Measurements from ENCODE around the gene CRMP1.
"Not testable (repeated sequence)": the region's sequence is repeated elsewhere in the genome, so short reads cannot be mapped to it uniquely, and the experiment has no call there.

CRMP1 gene

GRCh38 chr4:5845035-5845905 is 47.6 kb downstream of the CRMP1 start:
- Histone ChIP-seq H3K27me3 (ENCODE audit: low read depth, low read length) (no peaks in the 10 kb centered on the region), H3K9me3 (ENCODE audit: control insufficient read depth in 1 of 2, low read length in 2 of 2) (no peaks in the 10 kb centered on the region), H3K4me3 (ENCODE audit: low read depth in 1 of 2, low read length in 2 of 2) (no peak overlapping the region), H3K4me1 (ENCODE audit: control insufficient read depth in 1 of 2, insufficient read depth in 2 of 2, low read length in 2 of 2) (peaks cover 3 to 21% of the 10 kb centered on the region in 2 donors), H3K36me3 (ENCODE audit: control insufficient read depth in 1 of 2, insufficient read depth in 2 of 2, low read length in 2 of 2) (no peaks in the 10 kb centered on the region), H3K27ac (ENCODE audit: low read length) (no peak overlapping the region)

DNA sequence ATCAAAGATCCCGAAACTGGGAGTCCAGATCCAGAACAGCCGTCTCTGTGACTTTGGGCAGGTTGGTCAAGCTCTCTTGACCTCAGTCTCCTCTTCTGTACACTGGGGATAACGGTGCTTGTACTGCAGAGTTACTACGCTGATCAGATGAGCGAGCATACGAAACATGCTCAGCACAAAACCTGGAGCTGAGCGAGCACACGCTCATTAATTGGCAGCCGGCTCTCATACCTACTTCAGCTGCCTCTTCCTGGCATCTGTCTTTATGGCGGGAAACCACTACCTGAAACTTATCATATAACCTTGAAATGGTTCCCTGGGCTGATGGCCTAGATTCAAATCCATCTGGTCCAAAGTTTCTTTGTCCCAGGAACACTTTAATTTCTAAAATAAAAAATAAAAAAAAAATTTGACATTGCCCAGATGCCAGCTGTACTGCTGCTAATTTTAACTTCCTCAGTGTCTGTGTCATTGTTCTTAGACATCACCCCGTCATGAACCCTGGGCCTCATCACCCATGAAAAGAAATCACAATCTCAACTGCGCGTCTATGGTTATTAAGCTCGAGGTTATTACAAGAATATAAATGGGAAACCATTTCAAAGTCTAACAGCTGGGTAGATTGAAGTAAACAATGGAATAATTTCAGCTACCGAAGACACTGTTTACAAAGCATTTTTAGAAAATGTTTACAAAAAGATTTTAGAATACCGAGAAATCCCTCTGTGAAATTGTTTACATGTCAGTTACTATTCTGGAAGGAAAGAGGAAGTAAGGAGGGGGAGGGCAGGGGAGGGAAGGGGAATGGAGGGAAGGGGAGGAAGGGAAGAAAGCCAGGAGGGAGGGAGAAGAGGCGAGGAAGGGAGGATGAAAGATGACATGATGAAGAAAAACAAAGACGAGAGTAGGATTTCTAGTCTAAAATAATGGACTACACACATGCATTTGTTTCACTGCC is 49.0 kb downstream of the CRMP1 start:
- no peaks in the 10 kb centered on the region for H3K27me3 ChIP-seq (ENCODE audit: low read depth, low read length)
- no peak overlapping the region for H3K4me3 ChIP-seq (ENCODE audit: low read depth in 1 of 2, low read length in 2 of 2)
- H3K36me3 ChIP-seq (ENCODE audit: control insufficient read depth in 1 of 2, insufficient read depth in 2 of 2, low read length in 2 of 2) = no peaks in the 10 kb centered on the region
- no peak overlapping the region for H3K27ac ChIP-seq (ENCODE audit: low read length)
- peaks cover 3 to 21% of the 10 kb centered on the region in 2 donors for H3K4me1 ChIP-seq (ENCODE audit: control insufficient read depth in 1 of 2, insufficient read depth in 2 of 2, low read length in 2 of 2)
- H3K9me3 ChIP-seq (ENCODE audit: control insufficient read depth in 1 of 2, low read length in 2 of 2) = no peaks in the 10 kb centered on the region

- Histone ChIP-seq H3K27me3 (ENCODE audit: low read depth, low read length) (no peaks in the 10 kb centered on the region), H3K9me3 (ENCODE audit: control insufficient read depth in 1 of 2, low read length in 2 of 2) (no peaks in the 10 kb centered on the region), H3K36me3 (ENCODE audit: control insufficient read depth in 1 of 2, insufficient read depth in 2 of 2, low read length in 2 of 2) (no peaks in the 10 kb centered on the region), H3K4me1 (ENCODE audit: control insufficient read depth in 1 of 2, insufficient read depth in 2 of 2, low read length in 2 of 2) (peaks cover 3 to 21% of the 10 kb centered on the region in 2 donors), H3K27ac (ENCODE audit: low read length) (no peak overlapping the region), H3K4me3 (ENCODE audit: low read depth in 1 of 2, low read length in 2 of 2) (no peak overlapping the region)
These were observed 50.4 kb downstream of the CRMP1 start for GRCh38 chr4:5842456-5842855.

DNA sequence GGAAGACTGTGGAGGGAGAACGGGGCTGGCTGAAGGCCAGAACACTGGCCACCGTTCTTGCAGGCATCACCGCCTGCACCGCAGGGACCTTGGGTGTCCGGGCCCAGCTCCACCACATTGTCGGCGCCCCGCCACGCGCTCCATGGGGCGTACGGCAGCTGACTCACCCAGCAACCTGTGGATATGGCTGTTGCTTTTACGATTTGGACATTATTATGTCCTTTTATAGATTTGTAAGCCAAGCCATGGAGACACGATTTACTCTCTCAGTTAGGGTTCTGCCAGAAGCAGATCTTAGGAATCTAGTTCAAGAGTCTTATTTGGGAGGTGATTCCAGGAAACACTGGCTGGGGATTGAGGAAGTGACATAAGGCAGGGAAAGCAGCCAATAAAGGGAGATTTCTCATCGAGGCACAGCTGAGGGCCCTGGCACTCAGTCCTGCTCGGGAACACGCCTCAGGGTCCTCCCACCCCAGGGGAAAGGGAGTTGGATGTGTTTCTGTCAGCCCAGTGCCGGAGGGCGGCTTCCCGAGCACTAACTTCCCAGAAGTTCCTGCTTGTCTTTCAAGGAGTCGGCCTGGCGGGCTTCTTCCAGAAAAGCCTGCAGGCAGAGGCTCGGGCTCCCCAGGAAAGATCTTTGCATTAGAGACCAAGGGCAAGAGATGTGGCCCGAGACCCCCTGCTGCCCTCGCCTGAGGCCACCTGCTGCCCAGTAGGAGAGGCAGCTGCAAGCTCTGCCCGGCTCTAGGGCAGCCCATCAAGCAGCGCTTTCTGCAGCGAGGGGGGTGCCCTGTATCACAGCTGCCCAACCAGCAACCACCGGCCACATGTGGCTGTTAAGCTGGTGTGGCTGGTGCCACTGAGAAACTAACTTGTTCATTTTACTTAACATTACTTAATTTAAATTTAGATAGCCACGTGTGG is 52.9 kb downstream of the CRMP1 start:
- no peaks in the 10 kb centered on the region for H3K9me3 ChIP-seq (ENCODE audit: control insufficient read depth in 1 of 2, low read length in 2 of 2)
- no peaks in the 10 kb centered on the region for H3K27me3 ChIP-seq (ENCODE audit: low read depth, low read length)
- H3K4me1 ChIP-seq (ENCODE audit: control insufficient read depth in 1 of 2, insufficient read depth in 2 of 2, low read length in 2 of 2) = peaks cover 3 to 18% of the 10 kb centered on the region in 2 donors
- no peaks in the 10 kb centered on the region for H3K36me3 ChIP-seq (ENCODE audit: control insufficient read depth in 1 of 2, insufficient read depth in 2 of 2, low read length in 2 of 2)
- H3K27ac ChIP-seq (ENCODE audit: low read length) = peak overlapping the region; percentile 4
- no peak overlapping the region for H3K4me3 ChIP-seq (ENCODE audit: low read depth in 1 of 2, low read length in 2 of 2)

GRCh38 chr4:5839332-5839731 is 53.6 kb downstream of the CRMP1 start:
- Histone ChIP-seq H3K9me3 (ENCODE audit: control insufficient read depth in 1 of 2, low read length in 2 of 2) (no peaks in the 10 kb centered on the region), H3K4me3 (ENCODE audit: low read depth in 1 of 2, low read length in 2 of 2) (no peak overlapping the region), H3K36me3 (ENCODE audit: control insufficient read depth in 1 of 2, insufficient read depth in 2 of 2, low read length in 2 of 2) (no peaks in the 10 kb centered on the region), H3K27ac (ENCODE audit: low read length) (peak overlapping the region; percentile 4), H3K4me1 (ENCODE audit: control insufficient read depth in 1 of 2, insufficient read depth in 2 of 2, low read length in 2 of 2) (peaks cover 3 to 11% of the 10 kb centered on the region in 2 donors), H3K27me3 (ENCODE audit: low read depth, low read length) (no peaks in the 10 kb centered on the region)

GRCh38 chr4:5837483-5837882 is 55.4 kb downstream of the CRMP1 start:
- not testable (repeated sequence) for H3K4me3 ChIP-seq (ENCODE audit: low read depth in 1 of 2, low read length in 2 of 2); H3K9me3 ChIP-seq (ENCODE audit: control insufficient read depth in 1 of 2, low read length in 2 of 2); H3K27ac ChIP-seq (ENCODE audit: low read length); H3K36me3 ChIP-seq (ENCODE audit: control insufficient read depth in 1 of 2, insufficient read depth in 2 of 2, low read length in 2 of 2); H3K27me3 ChIP-seq (ENCODE audit: low read depth, low read length); H3K4me1 ChIP-seq (ENCODE audit: control insufficient read depth in 1 of 2, insufficient read depth in 2 of 2, low read length in 2 of 2)

- Histone ChIP-seq H3K27ac (ENCODE audit: low read length) (no peak overlapping the region), H3K4me3 (ENCODE audit: low read depth in 1 of 2, low read length in 2 of 2) (no peak overlapping the region), H3K27me3 (ENCODE audit: low read depth, low read length) (no peaks in the 10 kb centered on the region), H3K4me1 (ENCODE audit: control insufficient read depth in 1 of 2, insufficient read depth in 2 of 2, low read length in 2 of 2) (no peaks in the 10 kb centered on the region), H3K36me3 (ENCODE audit: control insufficient read depth in 1 of 2, insufficient read depth in 2 of 2, low read length in 2 of 2) (no peaks in the 10 kb centered on the region), H3K9me3 (ENCODE audit: control insufficient read depth in 1 of 2, low read length in 2 of 2) (no peaks in the 10 kb centered on the region)
These were observed 55.9 kb downstream of the CRMP1 start for GRCh38 chr4:5836943-5837342.

- no peaks in the 10 kb centered on the region for H3K9me3 ChIP-seq (ENCODE audit: control insufficient read depth in 1 of 2, low read length in 2 of 2)
- H3K4me3 ChIP-seq (ENCODE audit: low read depth in 1 of 2, low read length in 2 of 2) = no peak overlapping the region
- H3K36me3 ChIP-seq (ENCODE audit: control insufficient read depth in 1 of 2, insufficient read depth in 2 of 2, low read length in 2 of 2) = peaks cover 0 to 11% of the 10 kb centered on the region in 2 donors
- peaks cover 4 to 5% of the 10 kb centered on the region in 2 donors for H3K4me1 ChIP-seq (ENCODE audit: control insufficient read depth in 1 of 2, insufficient read depth in 2 of 2, low read length in 2 of 2)
- no peak overlapping the region for H3K27ac ChIP-seq (ENCODE audit: low read length)
- H3K27me3 ChIP-seq (ENCODE audit: low read depth, low read length) = no peaks in the 10 kb centered on the region
These were observed 64.9 kb downstream of the CRMP1 start for GRCh38 chr4:5828005-5828391.

DNA sequence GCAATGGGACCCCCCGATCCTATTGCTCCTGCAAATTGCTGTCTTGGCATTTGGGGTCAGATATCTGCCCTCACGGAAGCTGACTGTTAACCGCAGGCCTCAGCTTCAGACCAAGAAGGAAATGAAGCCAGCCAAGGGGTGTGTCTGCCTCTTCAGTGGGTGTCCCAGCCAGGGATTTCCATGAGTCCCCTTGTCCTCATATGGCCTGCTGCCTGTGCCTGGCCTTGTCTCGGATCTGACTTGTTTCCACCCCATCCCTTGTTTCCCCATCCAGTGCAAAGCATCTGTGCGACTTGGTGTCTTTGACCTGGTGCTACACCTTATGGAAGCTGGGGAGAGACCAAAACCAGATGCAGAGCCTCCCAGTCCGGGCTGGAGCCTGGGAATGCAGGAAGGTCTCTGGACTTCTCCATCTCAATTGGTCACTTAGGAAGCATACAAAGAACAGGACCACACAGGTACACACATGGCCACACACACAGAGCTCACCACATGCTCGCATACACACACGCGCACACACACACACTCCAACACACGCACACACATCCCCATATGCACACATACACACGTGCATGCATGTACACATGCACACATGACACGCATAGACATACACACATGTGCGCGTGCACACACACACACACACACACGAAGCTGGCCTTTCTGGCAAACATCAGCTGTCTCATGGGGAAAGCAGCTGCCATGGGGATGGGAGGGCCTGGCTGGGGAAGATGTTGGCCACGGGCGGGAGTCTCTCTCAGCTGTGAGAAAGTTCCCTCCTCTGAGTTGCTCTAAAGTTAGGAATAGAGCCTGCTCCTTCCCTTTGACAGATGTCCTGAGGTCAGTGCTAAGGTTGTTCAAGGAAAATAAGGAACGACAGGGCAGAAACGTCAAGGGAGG is 65.5 kb downstream of the CRMP1 start:
- Histone ChIP-seq H3K27me3 (ENCODE audit: low read depth, low read length) (no peaks in the 10 kb centered on the region), H3K36me3 (ENCODE audit: control insufficient read depth in 1 of 2, insufficient read depth in 2 of 2, low read length in 2 of 2) (peaks cover 0 to 11% of the 10 kb centered on the region in 2 donors), H3K27ac (ENCODE audit: low read length) (no peak overlapping the region), H3K4me3 (ENCODE audit: low read depth in 1 of 2, low read length in 2 of 2) (no peak overlapping the region), H3K4me1 (ENCODE audit: control insufficient read depth in 1 of 2, insufficient read depth in 2 of 2, low read length in 2 of 2) (peaks cover 4 to 5% of the 10 kb centered on the region in 2 donors), H3K9me3 (ENCODE audit: control insufficient read depth in 1 of 2, low read length in 2 of 2) (no peaks in the 10 kb centered on the region)
